CD4-positive, alpha-beta T cell treated with Interferon gamma for 1 hour (primary cell): ENCODE results near the gene MAPK8IP1.
A peak's percentile ranks its signal among the peaks of the same experiment; 100 is the strongest.

ENCODE experiments used
- DNase-seq: peaks from one replicate; pipeline ENCODE4 v3.0.0-alpha.2; 2020

Gene MAPK8IP1

GRCh38 chr11:45860764-45861510, 24.5 kb upstream of the MAPK8IP1 start:
- no peak for DNase-seq

DNA sequence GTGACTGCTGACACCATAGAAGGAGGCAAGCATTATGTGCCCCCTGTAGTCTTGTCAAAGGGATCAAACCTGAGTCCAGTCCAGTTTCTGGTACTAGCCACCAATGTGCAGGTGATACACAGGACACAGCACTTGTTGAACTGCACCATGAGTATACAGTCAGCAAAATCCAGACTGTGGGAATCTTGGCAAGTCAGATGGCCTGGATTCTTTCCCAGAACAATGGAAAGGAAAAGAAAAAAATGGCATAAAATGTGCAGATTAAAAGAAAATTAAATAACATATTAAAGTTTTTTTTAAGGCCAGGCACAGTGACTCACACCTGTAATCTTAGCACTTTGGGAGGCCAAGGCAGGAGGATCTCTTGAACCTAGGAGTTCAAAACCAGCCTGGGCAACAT, 21.4 kb upstream of the MAPK8IP1 start:
- no peak for DNase-seq

DNA sequence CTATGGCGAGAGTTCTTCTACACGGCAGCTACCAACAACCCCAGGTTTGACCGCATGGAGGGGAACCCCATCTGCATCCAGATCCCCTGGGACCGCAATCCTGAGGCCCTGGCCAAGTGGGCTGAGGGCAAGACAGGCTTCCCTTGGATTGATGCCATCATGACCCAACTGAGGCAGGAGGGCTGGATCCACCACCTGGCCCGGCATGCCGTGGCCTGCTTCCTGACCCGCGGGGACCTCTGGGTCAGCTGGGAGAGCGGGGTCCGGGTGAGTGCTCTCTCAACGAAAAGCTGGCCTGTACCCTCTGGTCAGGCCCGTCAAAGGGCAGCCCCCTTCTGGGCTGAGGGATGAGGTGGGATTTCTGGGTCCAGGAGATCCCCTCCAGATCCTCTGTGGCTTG, 15.9 kb upstream of the MAPK8IP1 start:
- DNase-seq = no peak

GRCh38 chr11:45870706-45871105, 14.7 kb upstream of the MAPK8IP1 start:
- no peak for DNase-seq

- DNase-seq = no peak
Measured at GRCh38 chr11:45871638-45872037, 13.8 kb upstream of the MAPK8IP1 start.

DNA sequence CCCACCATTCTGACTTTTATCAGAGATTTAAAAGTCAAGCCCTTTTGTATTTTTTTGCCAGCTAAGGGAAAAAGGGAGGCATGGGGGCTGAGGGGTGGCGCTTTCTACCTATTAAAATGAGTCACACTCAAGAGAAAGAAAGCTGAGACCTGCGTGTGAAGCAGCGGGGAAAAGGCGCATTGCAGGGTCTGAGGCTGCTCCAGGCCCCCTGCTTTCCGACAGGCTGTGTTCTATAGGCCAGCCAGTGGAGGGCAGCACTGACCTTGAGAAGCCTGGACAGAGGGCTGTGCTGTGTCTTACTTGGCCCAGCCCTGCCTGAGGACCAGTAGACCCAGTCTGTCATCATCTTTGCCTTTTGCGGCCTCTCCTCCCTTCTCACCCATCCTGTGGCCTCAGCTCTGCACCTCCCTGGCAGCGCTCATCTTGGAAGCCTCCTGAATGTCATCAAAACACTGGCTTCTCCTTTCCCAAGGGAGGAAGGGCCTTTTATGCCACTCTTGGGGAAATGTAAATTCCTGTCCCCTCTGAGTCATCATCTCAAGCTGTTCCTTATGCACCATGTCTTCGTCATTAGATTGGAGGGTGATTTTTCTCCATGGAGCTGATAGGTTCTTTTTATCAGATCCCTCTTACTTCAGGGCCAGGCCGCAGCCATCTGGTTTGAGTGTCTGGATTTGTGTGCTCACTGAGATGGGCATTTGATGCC, 12.6 kb upstream of the MAPK8IP1 start:
- peak; percentile 43 for DNase-seq

- no peak for DNase-seq
Measured at GRCh38 chr11:45876401-45876800, 9.1 kb upstream of the MAPK8IP1 start.

- DNase-seq = no peak
Measured at GRCh38 chr11:45877221-45877620, 8.2 kb upstream of the MAPK8IP1 start.

GRCh38 chr11:45877845-45878244, 7.6 kb upstream of the MAPK8IP1 start:
- DNase-seq = no peak

DNA sequence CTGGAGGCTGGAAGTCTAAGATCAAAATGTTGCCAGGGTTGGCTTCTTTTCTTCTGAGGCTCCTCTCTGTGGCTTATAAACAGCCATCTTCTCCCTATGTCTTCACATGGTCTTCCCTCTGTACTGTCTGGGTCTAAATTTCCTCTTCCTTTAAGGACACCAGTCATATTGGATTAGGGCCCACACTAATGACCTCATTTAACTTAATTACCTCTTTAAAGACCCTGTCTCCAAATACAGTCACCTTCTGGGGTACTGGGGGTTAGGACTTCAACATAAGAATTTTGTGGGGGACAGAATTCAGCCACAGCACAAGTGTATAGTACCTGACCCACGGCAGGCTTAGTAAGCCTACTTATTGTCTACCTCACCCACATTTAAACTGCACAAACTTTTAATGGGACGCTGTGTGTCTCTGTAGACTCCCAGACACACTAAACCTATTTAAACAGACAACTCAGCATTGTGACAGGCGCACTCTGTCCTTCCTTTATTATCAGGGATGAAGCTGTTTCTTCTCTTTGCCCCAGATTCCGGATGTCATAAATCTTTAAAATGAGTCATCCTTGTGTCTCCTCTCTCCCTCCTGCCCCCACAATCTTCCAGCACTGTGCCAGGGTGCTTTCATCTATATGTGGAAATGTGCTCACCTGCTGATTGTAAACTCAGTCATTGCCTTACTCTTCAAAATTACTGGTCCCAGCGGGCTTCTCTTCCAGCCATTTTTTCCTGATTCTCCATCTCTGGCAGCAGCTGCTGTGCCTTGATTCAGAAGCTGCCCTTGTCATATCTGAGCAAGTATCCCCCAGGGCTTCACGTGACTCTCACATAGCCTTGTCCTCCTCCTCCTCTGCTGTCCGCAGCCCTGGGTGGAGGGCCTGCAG, 5.4 kb upstream of the MAPK8IP1 start:
- no peak for DNase-seq

DNA sequence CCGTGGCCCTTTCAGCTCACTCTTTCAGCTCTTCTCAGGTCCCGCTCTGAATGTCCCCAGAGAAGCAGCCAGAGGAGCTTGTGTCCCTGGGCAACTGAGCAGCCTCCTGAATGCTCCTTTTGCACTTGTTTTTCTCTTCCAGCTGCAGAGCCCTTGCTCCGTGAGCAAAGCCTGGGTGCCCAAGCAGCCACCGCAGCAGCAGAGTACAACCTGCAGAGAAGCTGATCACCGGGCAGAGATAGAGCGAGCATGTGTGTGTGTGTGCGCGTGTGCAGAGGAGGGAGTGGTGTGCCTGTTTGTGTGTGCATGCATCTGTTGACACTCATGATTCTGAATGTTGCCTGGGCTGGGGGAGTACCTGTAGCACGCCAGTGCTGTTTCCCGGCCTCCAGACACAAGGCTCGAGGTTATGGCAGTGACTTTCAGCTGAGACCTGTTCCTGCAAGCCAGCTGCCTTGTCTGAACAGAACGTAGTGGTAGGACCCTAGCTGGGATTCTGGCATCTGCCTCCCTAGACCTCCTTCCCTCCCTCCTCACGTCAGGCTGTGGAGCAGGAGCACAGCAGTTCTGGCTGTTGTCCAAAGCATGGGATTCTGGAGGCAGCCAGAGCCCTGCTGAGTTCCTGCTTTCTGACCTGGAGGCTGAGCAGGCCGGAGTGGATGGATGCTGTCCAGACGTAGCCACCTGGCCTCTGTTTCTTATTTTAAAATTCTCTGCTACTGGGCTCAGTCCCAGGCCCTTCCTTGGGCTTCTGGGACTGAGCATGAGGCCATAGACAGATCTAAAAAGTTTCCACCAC, 4.5 kb upstream of the MAPK8IP1 start:
- no peak for DNase-seq

DNA sequence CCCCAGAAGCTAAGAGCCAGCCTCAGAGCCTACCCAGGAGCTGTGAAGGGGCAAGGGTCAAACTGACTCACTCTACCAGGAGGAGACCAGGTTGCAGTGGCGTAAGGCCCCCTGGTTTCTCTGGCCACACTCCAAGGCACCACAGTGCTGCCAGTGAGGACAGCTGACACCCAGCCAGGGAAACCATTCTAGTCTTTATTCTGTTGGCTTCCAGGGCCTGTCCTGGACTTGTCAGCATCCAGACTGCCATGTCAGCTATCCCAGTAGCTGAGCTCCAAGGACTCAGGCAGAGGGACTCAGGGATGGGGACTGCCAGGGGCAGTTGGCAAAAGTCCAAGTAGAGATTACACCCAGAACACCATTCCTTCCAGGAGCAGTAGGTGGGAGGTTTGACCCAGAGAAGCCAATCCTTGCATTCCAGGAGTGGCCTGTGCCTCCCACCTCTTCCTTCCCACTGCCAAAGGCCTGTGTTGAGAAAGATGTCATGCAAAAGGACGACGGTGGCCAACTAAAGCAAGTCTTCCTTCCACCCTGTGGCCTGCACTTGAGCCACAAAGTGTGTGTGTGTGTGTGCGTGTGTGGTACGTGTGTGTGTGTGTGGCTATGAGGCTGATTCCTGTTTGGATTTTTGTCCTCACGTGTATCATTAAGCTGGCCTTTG, 3.6 kb upstream of the MAPK8IP1 start:
- DNase-seq = no peak

GRCh38 chr11:45884596-45885185, 760 bp upstream of the MAPK8IP1 start:
- DNase-seq = no peak

DNA sequence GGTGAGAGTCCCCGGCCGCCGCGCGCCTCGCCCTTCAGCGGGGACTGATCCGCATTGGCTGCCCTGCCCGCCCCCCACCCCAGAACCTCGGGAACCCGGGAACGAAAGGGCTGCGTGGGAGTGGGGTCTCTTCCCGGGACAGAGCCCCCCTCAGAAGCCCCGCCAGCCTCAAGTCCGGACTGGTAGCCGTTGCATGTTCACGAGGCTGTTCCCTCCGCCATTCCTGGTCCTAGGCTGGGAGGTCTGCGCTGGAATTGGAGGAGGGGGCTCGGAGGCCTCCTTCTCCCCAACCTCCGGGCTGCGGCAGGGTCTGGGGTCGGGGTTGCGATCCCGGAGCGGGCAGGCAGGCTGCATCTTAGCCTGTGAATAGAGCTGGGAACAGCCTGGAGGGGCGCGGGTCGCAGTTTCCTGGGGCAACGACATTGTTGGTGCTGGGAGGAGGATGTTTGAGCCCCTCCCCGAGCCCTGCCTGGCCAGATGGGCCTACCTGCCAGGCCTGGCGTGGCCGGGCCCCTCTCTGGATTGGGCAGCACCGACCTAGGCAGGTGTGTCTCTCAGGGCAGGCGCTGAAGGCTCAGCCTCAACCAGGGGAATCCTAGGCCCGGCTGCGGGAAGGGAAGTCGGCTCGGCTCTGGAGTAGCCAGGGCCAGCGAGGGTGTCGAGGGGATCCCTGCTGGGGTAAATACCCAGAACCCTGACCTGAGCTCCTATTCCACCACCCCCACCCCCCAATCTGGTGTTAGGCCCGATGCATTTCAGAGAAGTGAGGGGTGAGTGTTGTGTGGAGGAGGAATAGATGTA, 670 bp downstream of the MAPK8IP1 start:
- DNase-seq = no peak

DNA sequence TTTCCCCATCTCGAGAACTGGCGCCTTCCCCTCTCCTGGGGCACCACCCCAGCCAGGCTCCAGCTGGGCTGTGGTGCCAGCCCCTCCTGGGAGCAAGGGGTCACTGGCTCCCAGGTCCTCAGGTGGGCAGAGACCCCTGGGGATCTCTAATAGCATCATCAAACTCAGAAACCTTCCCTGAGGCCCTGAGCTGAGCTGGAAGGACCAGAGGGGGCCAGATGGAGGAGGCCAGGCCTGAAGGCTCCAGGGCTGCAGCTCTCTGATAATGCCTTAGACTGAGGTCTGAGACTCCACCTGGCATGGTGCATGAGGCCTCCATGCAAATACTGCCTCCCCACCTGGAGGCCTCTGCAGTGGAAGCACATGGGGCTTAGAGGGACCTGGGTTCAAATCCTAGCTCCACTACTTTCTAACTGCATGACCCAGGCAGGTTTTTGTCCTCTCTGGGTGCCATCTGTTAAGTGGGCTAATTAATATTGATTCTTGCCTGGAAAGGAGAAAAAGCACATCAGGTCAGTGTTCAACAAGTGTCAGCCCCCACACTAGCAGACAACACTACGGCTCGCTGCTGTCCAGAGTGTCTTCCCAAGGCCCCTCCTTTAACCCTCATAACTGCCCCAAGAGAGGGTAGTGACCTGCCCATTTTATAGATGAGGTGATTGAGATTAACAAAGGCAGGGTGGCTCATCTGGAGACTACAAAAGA, 1.5 kb downstream of the MAPK8IP1 start:
- no peak for DNase-seq

DNA sequence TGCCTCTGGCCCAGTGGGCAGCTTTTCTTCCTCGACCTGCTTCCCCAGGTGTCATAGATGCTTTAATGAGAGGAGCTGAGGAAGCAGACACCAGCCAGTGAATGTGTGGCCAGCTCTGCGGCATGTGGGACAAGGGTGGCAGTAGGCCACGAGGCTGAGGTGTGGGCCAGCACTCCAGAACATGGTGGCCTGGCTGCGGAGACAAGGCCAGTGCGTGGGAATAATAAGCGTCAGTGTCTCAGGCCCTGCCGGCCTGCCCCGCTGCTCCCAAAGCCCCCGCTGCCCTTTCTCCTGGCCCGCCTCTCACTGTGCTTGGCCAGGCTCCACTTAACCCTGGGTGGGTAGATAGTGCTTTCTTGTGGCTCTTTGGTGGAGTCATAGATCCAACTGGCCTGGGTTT, 2.1 kb downstream of the MAPK8IP1 start:
- no peak for DNase-seq

- DNase-seq = no peak
Measured at GRCh38 chr11:45889555-45889954, 4.1 kb downstream of the MAPK8IP1 start.

GRCh38 chr11:45889966-45890365, 4.5 kb downstream of the MAPK8IP1 start:
- no peak for DNase-seq

DNA sequence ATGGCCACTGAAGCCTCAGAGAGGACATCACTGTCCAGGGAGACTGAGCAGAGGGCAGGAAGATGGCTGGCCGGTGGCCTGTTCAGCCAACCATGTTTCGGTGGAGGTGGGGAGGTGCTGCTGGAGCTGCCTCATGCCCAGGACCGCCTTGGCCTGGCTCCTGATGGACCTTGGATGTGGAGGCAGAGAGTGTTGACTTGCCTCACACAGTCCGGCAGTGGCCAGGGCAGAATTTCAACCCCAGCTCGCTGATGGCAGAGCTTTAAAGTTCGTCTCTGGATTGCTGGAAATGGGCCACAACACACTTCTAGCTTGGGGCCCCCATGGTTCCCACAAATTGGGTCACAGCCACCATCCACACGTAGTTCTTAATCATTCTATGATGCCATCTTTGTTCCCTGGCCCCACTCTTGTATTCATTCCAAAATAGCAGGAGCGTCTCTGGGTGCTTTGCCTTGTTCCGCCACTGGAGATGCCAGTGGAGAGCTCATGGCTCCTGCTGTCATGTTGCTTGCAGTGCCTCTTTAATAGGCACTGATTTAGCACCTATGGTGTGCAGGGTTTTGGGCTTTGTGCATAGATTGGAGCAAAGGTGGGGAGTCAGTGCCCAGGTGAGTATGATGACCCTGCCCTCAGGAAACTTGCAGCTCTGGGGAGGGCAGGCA, 5.6 kb downstream of the MAPK8IP1 start:
- DNase-seq = no peak

GRCh38 chr11:45892856-45893255, 7.4 kb downstream of the MAPK8IP1 start:
- DNase-seq = no peak
